ENCODE measurements around the gene DPCD.

- TF ChIP-seq POLR2AphosphoS5 (IDR thresholded peaks at IDR 0.05): no peak
- TF ChIP-seq POLR2A (IDR thresholded peaks at IDR 0.05): no peak
- no peak for TF ChIP-seq CTCF (IDR thresholded peaks at IDR 0.05)
- TF ChIP-seq EP300 (IDR thresholded peaks at IDR 0.05): no peak
Measured at GRCh38 chr10:101571271-101571925, 16.7 kb upstream of the DPCD start.

All from gastroesophageal sphincter (tissue), 3 donors.